DOHH2 (cell line): Measurements from ENCODE around the gene CACNA1B.

Source experiments
- CTCF ChIP-seq: fragments of 200-600 bp; sonication (generic); IDR thresholded peaks from one replicate; pipeline ENCODE4 v1.5.1; 2014; ENCODE audit warnings: antibody characterized with exemption, mild to moderate bottlenecking, low read depth, low read length; ENCODE audit not compliant: poor library complexity, severe bottlenecking
- EZH2phosphoT487 ChIP-seq: fragments of 200-600 bp; sonication (generic); IDR thresholded peaks from 2 replicates; pipeline ENCODE4 v1.6.1; 2017; ENCODE audit warnings: borderline replicate concordance, mild to moderate bottlenecking, antibody characterized with exemption, low read length, moderate library complexity, mixed read lengths

- TF ChIP-seq CTCF (no peak), EZH2phosphoT487 (no peak)
These were observed 34.2 kb upstream of the CACNA1B start for GRCh38 chr9:137843355-137843754.
